GM12878 (cell line): ENCODE data around the gene STX3. TPM values are rescaled to one million over a fixed set of nuclear protein-coding genes. Genes with fewer than 3 reads are reported as not detected.
A peak's percentile ranks its signal among the peaks of the same experiment; 100 is the strongest.

Experiments used
- ATAC-seq: fragments of 200-7000 bp; cut with Tn5 transposase; 3 replicates; pipeline ENCODE4 v1.9.1; 2020; ENCODE audit warnings: mild to moderate bottlenecking, moderate library complexity
- BruUV-seq: library from RNA; stranded (reverse); fragments of 400-500 nt; replicated peaks from 2 replicates; lab custom pipeline; 2021; lab: Mats Ljungman, UMichigan
- CTCF ChIA-PET: fragments of 300-600 bp; sonication (Branson Sonifier 250); formaldehyde crosslinking; extraction: SDS; loops from one replicate; lab custom pipeline; 2021; ENCODE audit warnings: inconsistent platforms; lab: Yijun Ruan, JAX
- POLR2A ChIA-PET: fragments of 350-600 bp; formaldehyde crosslinking; extraction: SDS; loops from one replicate; lab custom pipeline; 2021; ENCODE audit warnings: inconsistent platforms; lab: Charles Lee
- RAD21 ChIA-PET: fragments of 300-600 bp; sonication (Branson Sonifier 250); formaldehyde crosslinking; loops from one replicate; lab custom pipeline; 2023; ENCODE audit warnings: antibody characterized with exemption; ENCODE audit not compliant: unreplicated experiment; lab: Charles Lee
- SMC1A ChIA-PET: fragments of 300-600 bp; sonication (Branson Sonifier 250); formaldehyde crosslinking; loops from one replicate; lab custom pipeline; 2023; ENCODE audit not compliant: unreplicated experiment, uncharacterized antibody; lab: Charles Lee
- DNase-seq: peaks from one replicate; pipeline ENCODE4 v3.0.0-alpha.2; 2011; ENCODE audit warnings: low read depth, low spot score
- FAIRE-seq: peaks from 3 replicates; lab custom pipeline; 2011; peaks lifted over from hg19 to GRCh38; lab: Jason Lieb, UNC
- H2AFZ ChIP-seq: 2 replicates; pipeline ENCODE4 v1.6.0; 2011; ENCODE audit warnings: low read depth, low read length, control low read depth; ENCODE audit not compliant: control insufficient read depth
- H3K27ac ChIP-seq: 2 replicates; pipeline ENCODE4 v1.5.1; 2011; ENCODE audit warnings: control low read depth; ENCODE audit not compliant: control insufficient read depth, insufficient read depth
- H3K27me3 ChIP-seq, 2 experiments: replicated peaks in 1 of 2; 2 replicates each; pipeline versions ENCODE4 v1.6.0 to v1.6.1; 2011; ENCODE audit warnings: low read length in 1 of 2; ENCODE audit not compliant: control insufficient read depth in 2 of 2, insufficient read depth in 2 of 2
- H3K36me3 ChIP-seq, 2 experiments: 2 replicates each; pipeline ENCODE4 v1.5.1; 2011; ENCODE audit warnings: low read length in 1 of 2; ENCODE audit not compliant: control insufficient read depth in 2 of 2, insufficient read depth in 2 of 2
- H3K4me1 ChIP-seq: 2 replicates; pipeline ENCODE4 v1.6.1; 2011; ENCODE audit warnings: mild to moderate bottlenecking, low read length, moderate library complexity, mixed read lengths; ENCODE audit not compliant: control insufficient read depth, insufficient read depth
- H3K4me2 ChIP-seq: 2 replicates; pipeline ENCODE4 v1.6.0; 2011; ENCODE audit warnings: control low read depth; ENCODE audit not compliant: control insufficient read depth, insufficient read depth
- H3K4me3 ChIP-seq: fragments of 200-600 bp; sonication (generic); 2 replicates; pipeline ENCODE4 v1.5.1; 2016
- H3K79me2 ChIP-seq: 2 replicates; pipeline ENCODE4 v1.6.0; 2011; ENCODE audit warnings: low read length; ENCODE audit not compliant: control insufficient read depth, insufficient read depth
- H3K9ac ChIP-seq: 2 replicates; pipeline ENCODE4 v1.8.0; 2011; ENCODE audit warnings: low read length, control low read depth, mixed read lengths; ENCODE audit not compliant: control insufficient read depth, insufficient read depth
- H3K9me3 ChIP-seq: replicated peaks from 3 replicates; pipeline ENCODE4 v1.5.1; 2011; ENCODE audit warnings: mild to moderate bottlenecking, low read length; ENCODE audit not compliant: control insufficient read depth, insufficient read depth
- H4K20me1 ChIP-seq: 2 replicates; pipeline ENCODE4 v1.6.0; 2011; ENCODE audit not compliant: control insufficient read depth, insufficient read depth
- CBX5 ChIP-seq: sonication (generic); IDR thresholded peaks from 2 replicates; pipeline ENCODE4 v1.6.1; 2016; ENCODE audit warnings: low read depth, moderate library complexity, mild to moderate bottlenecking, inconsistent platforms
- CEBPB ChIP-seq, 2 experiments: fragments of 150-350 bp in 1 of 2; IDR thresholded peaks; 2 replicates each; pipeline ENCODE4 v1.6.1; 2012 to 2014; ENCODE audit warnings: low read depth in 2 of 2, low read length in 2 of 2, borderline replicate concordance in 1 of 2, inconsistent platforms in 1 of 2
- EP300 ChIP-seq, 2 experiments: fragments of 150-350 bp in 1 of 2; IDR thresholded peaks; 2 replicates each; pipeline ENCODE4 v1.6.1; 2011 to 2012; ENCODE audit warnings: low read depth in 2 of 2, low read length in 2 of 2, borderline replicate concordance in 1 of 2, improper control_type of control experiment in 1 of 2, inconsistent platforms in 1 of 2; ENCODE audit not compliant: control insufficient read depth in 1 of 2
- FOXM1 ChIP-seq: IDR thresholded peaks from 2 replicates; pipeline ENCODE4 v1.6.1; 2012; ENCODE audit warnings: low read depth, mild to moderate bottlenecking, inconsistent platforms, low read length, moderate library complexity
- IKZF2 ChIP-seq, 2 experiments: fragments of 450-650 bp; IDR thresholded peaks; 2 replicates each; pipeline ENCODE4 v1.6.1; 2017; ENCODE audit warnings: mild to moderate bottlenecking in 2 of 2, moderate library complexity in 2 of 2
- MEF2B ChIP-seq: fragments of 450-650 bp; IDR thresholded peaks from 2 replicates; pipeline ENCODE4 v1.6.1; 2018; ENCODE audit warnings: mild to moderate bottlenecking, moderate library complexity; ENCODE audit not compliant: partially characterized antibody, poor library complexity, severe bottlenecking
- RAD21 ChIP-seq: IDR thresholded peaks from 2 replicates; pipeline ENCODE4 v1.6.1; 2011; ENCODE audit warnings: mild to moderate bottlenecking, low read depth, low read length, moderate library complexity; ENCODE audit not compliant: insufficient read depth
- RUNX3 ChIP-seq: IDR thresholded peaks from 2 replicates; pipeline ENCODE4 v1.6.1; 2012; ENCODE audit warnings: low read length, inconsistent platforms
- SMC3 ChIP-seq: IDR thresholded peaks from 2 replicates; pipeline ENCODE4 v1.6.1; 2011; ENCODE audit warnings: low read length, improper control_type of control experiment, borderline replicate concordance
- STAT1 ChIP-seq: fragments of 450-650 bp; conservative IDR thresholded peaks from 2 replicates; pipeline ENCODE4 v1.6.1; 2014; ENCODE audit warnings: antibody characterized with exemption, mild to moderate bottlenecking
- STAT3 ChIP-seq: IDR thresholded peaks from 2 replicates; pipeline ENCODE4 v1.6.1; 2011; ENCODE audit warnings: low read depth, low read length, improper control_type of control experiment
- SUPT20H ChIP-seq: IDR thresholded peaks from 2 replicates; pipeline ENCODE4 v1.6.1; 2011; ENCODE audit warnings: low read depth, mild to moderate bottlenecking, low read length, moderate library complexity, borderline replicate concordance; ENCODE audit not compliant: control insufficient read depth
- USF1 ChIP-seq: IDR thresholded peaks from 2 replicates; pipeline ENCODE4 v1.6.1; 2011; ENCODE audit warnings: borderline replicate concordance, low read depth, mild to moderate bottlenecking, moderate library complexity, mixed read lengths, low read length; ENCODE audit not compliant: insufficient read depth; ENCODE audit errors: extremely low read length
- WGBS: methylation state at CpG from one replicate; pipeline ENCODE4 v1.1.6; 2016; ENCODE audit warnings: low lambda C conversion rate; ENCODE audit not compliant: insufficient replicate concordance, insufficient coverage; ENCODE audit errors: missing lambda C conversion rate; 5-methylcytosine and 5-hydroxymethylcytosine counted together
- in situ Hi-C: fragments of 300-500 bp; cut with MboI; formaldehyde crosslinking; loops from 9 replicates; pipeline ENCODE4 v1.14.3; 2018; ENCODE audit warnings: mixed read lengths
- intact Hi-C: fragments of 100-400 bp; cut with micrococcal nuclease; formaldehyde crosslinking; loops from one replicate; pipeline ENCODE4 v1.14.2; 2022; ENCODE audit not compliant: unreplicated experiment
- polyA plus RNA-seq, 11 experiments: library from polyadenylated mRNA; depleted of rRNA in 4 of 11; unstranded in 6 of 11; stranded (reverse) in 5 of 11; fragments of >200 nt; fragmentation: Nextera tagmentation in 4 of 11; fragmentation: Illumina TruSeq in 1 of 11; extraction: Ambion mirVana in 4 of 11; extraction: Trizol in 1 of 11; gene quantifications; 1 replicate in 1 of 11; 2 replicates in 10 of 11; pipeline versions ENCODE4 v1.2.1 to v1.2.3, GENCODE V29; 2011 to 2016; ENCODE audit warnings: inconsistent platforms in 2 of 11, missing spikeins in 2 of 11, low read depth in 1 of 11
- total RNA-seq, 4 experiments: library from RNA; depleted of rRNA in 3 of 4; stranded (reverse); fragments of >200 nt in 3 of 4; fragmentation: Illumina TruSeq in 1 of 4; extraction: Trizol in 1 of 4; gene quantifications; 2 replicates each; pipeline versions ENCODE4 v1.2.1 to v1.2.3, GENCODE V29; 2013 to 2021
- TF ChIP-seq, protein P1 (sequence below): IDR thresholded peaks from 2 replicates; pipeline ENCODE4 v1.6.1; 2011; ENCODE audit warnings: low read depth, low read length, improper control_type of control experiment, borderline replicate concordance
- TF ChIP-seq, protein P2 (sequence below): IDR thresholded peaks from 2 replicates; pipeline ENCODE4 v1.6.1; 2012; ENCODE audit warnings: improper control_type of control experiment, low read depth, low read length; ENCODE audit not compliant: insufficient replicate concordance

Gene STX3
- total and polyA plus RNA-seq, 10 of the 15 experiments (the other 5 are each of a cell fraction or from before 2014, with no cell fraction given) = 0.11 to 2.5 (median 1.1) TPM

DNA sequence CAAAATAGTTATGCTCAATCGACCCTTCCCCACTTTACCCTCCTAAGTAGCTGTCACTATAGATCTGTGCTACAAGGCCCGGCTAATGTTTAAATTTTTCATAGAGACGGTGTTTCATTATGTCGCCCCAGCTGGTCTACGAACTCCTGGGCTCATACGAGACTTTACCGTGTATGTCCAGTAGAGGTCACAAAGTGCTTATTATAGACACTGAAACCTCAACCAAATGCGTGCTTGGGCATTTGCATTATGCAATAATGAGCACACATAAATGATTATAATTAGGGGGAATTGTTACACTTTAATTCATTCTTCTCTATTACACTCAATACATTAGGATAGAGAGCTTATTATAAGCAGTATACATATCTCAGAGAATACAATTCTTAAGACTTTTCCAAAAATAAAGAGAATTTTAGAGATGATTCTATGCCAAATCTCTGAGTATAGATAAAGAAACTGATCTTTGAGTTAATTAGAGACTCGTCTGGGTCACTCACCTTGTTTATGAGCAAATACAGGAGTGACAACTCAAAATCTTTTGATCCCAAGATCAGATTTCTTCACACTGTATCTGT is 67.9 kb downstream of the STX3 start:
- BruUV-seq = no TSS peak
- CTCF ChIA-PET = interaction anchor here (0.8 to 3.0 kb wide), 9 partner anchors 13 to 634 kb away, joined by 3 to 37 read pairs (median 4); partner anchors contain the start of gene MRPL16
- POLR2A ChIA-PET = no interaction called here
- Histone ChIP-seq H3K4me1 (peaks cover 5% of the 10 kb centered on the region; the same call in 1 of the 2 replicates), H3K27me3 (no peaks in the 10 kb centered on the region), H3K9ac (no peak overlapping the region), H2AFZ (no peak overlapping the region; the same call in 1 of the 2 replicates), H3K79me2 (no peaks in the 10 kb centered on the region), H4K20me1 (no peaks in the 10 kb centered on the region), H3K36me3 (no peaks in the 10 kb centered on the region), H3K4me3 (no peak overlapping the region), H3K9me3 (no peaks in the 10 kb centered on the region), H3K27ac (no peak overlapping the region), H3K4me2 (no peak overlapping the region)
- intact Hi-C loops (loop anchor here (1.0 to 10.0 kb wide), 5 partner anchors 96 to 522 kb away; no protein-coding TSS in a partner anchor), in situ Hi-C loops (loop anchor here (5.0 kb wide), 1 partner anchor 434 kb away; no protein-coding TSS in a partner anchor)
- RAD21 ChIA-PET = interaction anchor here (0.6 to 1.0 kb wide), 5 partner anchors 428 to 457 kb away, joined by 3 to 9 read pairs (median 3); partner anchors contain the start of gene MS4A4A
- 2% methylated on average over 9 of the region's 9 CpGs for WGBS
- FAIRE-seq = peak; percentile 61
- peak; percentile 98 for ATAC-seq
- no peak for DNase-seq
- SMC1A ChIA-PET = interaction anchor here (0.6 to 2.8 kb wide), 5 partner anchors 96 to 1569 kb away, joined by 3 to 17 read pairs (median 5); partner anchors contain the start of gene TMEM216
- TF ChIP-seq, protein P1, sequence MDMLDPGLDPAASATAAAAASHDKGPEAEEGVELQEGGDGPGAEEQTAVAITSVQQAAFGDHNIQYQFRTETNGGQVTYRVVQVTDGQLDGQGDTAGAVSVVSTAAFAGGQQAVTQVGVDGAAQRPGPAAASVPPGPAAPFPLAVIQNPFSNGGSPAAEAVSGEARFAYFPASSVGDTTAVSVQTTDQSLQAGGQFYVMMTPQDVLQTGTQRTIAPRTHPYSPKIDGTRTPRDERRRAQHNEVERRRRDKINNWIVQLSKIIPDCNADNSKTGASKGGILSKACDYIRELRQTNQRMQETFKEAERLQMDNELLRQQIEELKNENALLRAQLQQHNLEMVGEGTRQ = no peak
- TF ChIP-seq CEBPB (IDR thresholded peaks at IDR 0.05; ENCODE audit: borderline replicate concordance in 1 of 2, low read depth in 2 of 2, low read length in 2 of 2) (peak in 1 of 2 experiments; percentile 60; a peak in 2 of 4 replicates), USF1 (no peak), RAD21 (peak; percentile 81), STAT1 (no peak), RUNX3 (peak; percentile 51; the same call in 1 of the 2 replicates), MEF2B (peak; percentile 23), FOXM1 (peak; percentile 28; the same call in 1 of the 2 replicates), STAT3 (no peak), CBX5 (no peak), EP300 (IDR thresholded peaks at IDR 0.05; ENCODE audit: borderline replicate concordance in 1 of 2, control insufficient read depth in 1 of 2, low read depth in 2 of 2, low read length in 2 of 2) (no peak), IKZF2 (IDR thresholded peaks at IDR 0.05) (no peak), SMC3 (peak; percentile 64; the same call in 1 of the 2 replicates), SUPT20H (no peak)
- TF ChIP-seq, protein P2, sequence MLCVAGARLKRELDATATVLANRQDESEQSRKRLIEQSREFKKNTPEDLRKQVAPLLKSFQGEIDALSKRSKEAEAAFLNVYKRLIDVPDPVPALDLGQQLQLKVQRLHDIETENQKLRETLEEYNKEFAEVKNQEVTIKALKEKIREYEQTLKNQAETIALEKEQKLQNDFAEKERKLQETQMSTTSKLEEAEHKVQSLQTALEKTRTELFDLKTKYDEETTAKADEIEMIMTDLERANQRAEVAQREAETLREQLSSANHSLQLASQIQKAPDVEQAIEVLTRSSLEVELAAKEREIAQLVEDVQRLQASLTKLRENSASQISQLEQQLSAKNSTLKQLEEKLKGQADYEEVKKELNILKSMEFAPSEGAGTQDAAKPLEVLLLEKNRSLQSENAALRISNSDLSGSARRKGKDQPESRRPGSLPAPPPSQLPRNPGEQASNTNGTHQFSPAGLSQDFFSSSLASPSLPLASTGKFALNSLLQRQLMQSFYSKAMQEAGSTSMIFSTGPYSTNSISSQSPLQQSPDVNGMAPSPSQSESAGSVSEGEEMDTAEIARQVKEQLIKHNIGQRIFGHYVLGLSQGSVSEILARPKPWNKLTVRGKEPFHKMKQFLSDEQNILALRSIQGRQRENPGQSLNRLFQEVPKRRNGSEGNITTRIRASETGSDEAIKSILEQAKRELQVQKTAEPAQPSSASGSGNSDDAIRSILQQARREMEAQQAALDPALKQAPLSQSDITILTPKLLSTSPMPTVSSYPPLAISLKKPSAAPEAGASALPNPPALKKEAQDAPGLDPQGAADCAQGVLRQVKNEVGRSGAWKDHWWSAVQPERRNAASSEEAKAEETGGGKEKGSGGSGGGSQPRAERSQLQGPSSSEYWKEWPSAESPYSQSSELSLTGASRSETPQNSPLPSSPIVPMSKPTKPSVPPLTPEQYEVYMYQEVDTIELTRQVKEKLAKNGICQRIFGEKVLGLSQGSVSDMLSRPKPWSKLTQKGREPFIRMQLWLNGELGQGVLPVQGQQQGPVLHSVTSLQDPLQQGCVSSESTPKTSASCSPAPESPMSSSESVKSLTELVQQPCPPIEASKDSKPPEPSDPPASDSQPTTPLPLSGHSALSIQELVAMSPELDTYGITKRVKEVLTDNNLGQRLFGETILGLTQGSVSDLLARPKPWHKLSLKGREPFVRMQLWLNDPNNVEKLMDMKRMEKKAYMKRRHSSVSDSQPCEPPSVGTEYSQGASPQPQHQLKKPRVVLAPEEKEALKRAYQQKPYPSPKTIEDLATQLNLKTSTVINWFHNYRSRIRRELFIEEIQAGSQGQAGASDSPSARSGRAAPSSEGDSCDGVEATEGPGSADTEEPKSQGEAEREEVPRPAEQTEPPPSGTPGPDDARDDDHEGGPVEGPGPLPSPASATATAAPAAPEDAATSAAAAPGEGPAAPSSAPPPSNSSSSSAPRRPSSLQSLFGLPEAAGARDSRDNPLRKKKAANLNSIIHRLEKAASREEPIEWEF = no peak
